PC-9 (cell line): ENCODE results near the gene MAFB.

Experiments used
- CTCF ChIP-seq: fragments of 200-600 bp; sonication (generic); conservative IDR thresholded peaks from 2 replicates; pipeline ENCODE4 v1.6.1; 2017; ENCODE audit warnings: mixed run types, antibody characterized with exemption, mild to moderate bottlenecking, moderate library complexity
- EZH2 ChIP-seq: fragments of 200-600 bp; sonication (generic); IDR thresholded peaks from 2 replicates; pipeline ENCODE4 v1.8.0; 2017; ENCODE audit warnings: antibody characterized with exemption, low read depth

- TF ChIP-seq CTCF (no peak), EZH2 (0 out of 2 replicates have a peak, but pooled peaks have one; percentile 58)
These were observed 31.1 kb upstream of the MAFB start for GRCh38 chr20:40720099-40720498.
